IMR-90 (cell line): ENCODE results near the gene PRR12. TPM values are rescaled to one million over a fixed set of nuclear protein-coding genes. Genes with fewer than 3 reads are reported as not detected.

Experiments
- ATAC-seq: fragments of 200-7000 bp; cut with Tn5 transposase; 2 replicates; pipeline ENCODE4 v1.9.1; 2020; ENCODE audit warnings: low read depth, mild to moderate bottlenecking, moderate library complexity
- BruUV-seq: library from RNA; stranded (reverse); fragments of 400-500 nt; replicated peaks from 2 replicates; lab custom pipeline; 2021; lab: Mats Ljungman, UMichigan
- CTCF ChIA-PET: fragments of 300-600 bp; formaldehyde crosslinking; extraction: SDS; loops from one replicate; lab custom pipeline; 2021; ENCODE audit warnings: antibody characterized with exemption; lab: Yijun Ruan, JAX
- POLR2A ChIA-PET: fragments of 300-600 bp; sonication (Branson Sonifier 250); formaldehyde crosslinking; loops from one replicate; lab custom pipeline; 2022; ENCODE audit warnings: antibody characterized with exemption; ENCODE audit not compliant: unreplicated experiment; lab: Charles Lee
- DNase-seq: peaks from one replicate; pipeline ENCODE4 v3.0.0; 2013
- H2AFZ ChIP-seq: replicated peaks from 2 replicates; pipeline ENCODE3; 2013; ENCODE audit warnings: low read length, mild to moderate bottlenecking; ENCODE audit not compliant: poor library complexity
- H2AK5ac ChIP-seq: 2 replicates; pipeline ENCODE4 v1.6.1; 2013; ENCODE audit warnings: low read depth, low read length, inconsistent platforms
- H2AK9ac ChIP-seq: replicated peaks from 2 replicates; pipeline ENCODE3; 2013; ENCODE audit warnings: mild to moderate bottlenecking, low read depth, low read length, moderate library complexity; ENCODE audit not compliant: poor library complexity
- H2BK120ac ChIP-seq: 2 replicates; pipeline ENCODE4 v1.6.1; 2013; ENCODE audit warnings: low read depth, low read length, inconsistent platforms
- H2BK15ac ChIP-seq: 3 replicates; pipeline ENCODE4 v1.6.1; 2013; ENCODE audit warnings: low read depth, low read length, inconsistent platforms
- H2BK20ac ChIP-seq: 2 replicates; pipeline ENCODE4 v1.6.1; 2013; ENCODE audit warnings: low read depth, mild to moderate bottlenecking, inconsistent platforms, low read length, moderate library complexity
- H2BK5ac ChIP-seq: 2 replicates; pipeline ENCODE4 v1.6.1; 2013; ENCODE audit warnings: mild to moderate bottlenecking, low read depth, low read length, inconsistent platforms; ENCODE audit not compliant: poor library complexity, severe bottlenecking
- H3K14ac ChIP-seq: replicated peaks from 2 replicates; pipeline ENCODE4 v1.6.1; 2013; ENCODE audit warnings: low read depth, low read length, inconsistent platforms
- H3K18ac ChIP-seq: 2 replicates; pipeline ENCODE4 v1.6.1; 2013; ENCODE audit warnings: low read depth, low read length, control low read depth
- H3K23ac ChIP-seq: 2 replicates; pipeline ENCODE4 v1.6.1; 2013; ENCODE audit warnings: low read depth, low read length, inconsistent platforms
- H3K27ac ChIP-seq: 2 replicates; pipeline ENCODE4 v1.5.1; 2013; ENCODE audit warnings: mild to moderate bottlenecking, control low read depth, low read length; ENCODE audit not compliant: insufficient read depth
- H3K27me3 ChIP-seq: 2 replicates; pipeline ENCODE4 v1.6.1; 2013; ENCODE audit warnings: low read length; ENCODE audit not compliant: control insufficient read depth, insufficient read depth
- H3K36me3 ChIP-seq: 2 replicates; pipeline ENCODE4 v1.6.1; 2013; ENCODE audit warnings: low read length, mixed read lengths; ENCODE audit not compliant: control insufficient read depth, insufficient read depth
- H3K4ac ChIP-seq: 2 replicates; pipeline ENCODE4 v1.6.1; 2013; ENCODE audit warnings: low read depth, low read length, inconsistent platforms
- H3K4me1 ChIP-seq: 2 replicates; pipeline ENCODE4 v1.6.1; 2013; ENCODE audit warnings: low read length, mixed read lengths; ENCODE audit not compliant: control insufficient read depth, insufficient read depth
- H3K4me2 ChIP-seq: 2 replicates; pipeline ENCODE4 v1.6.1; 2013; ENCODE audit warnings: low read depth, mild to moderate bottlenecking, control low read depth, low read length, moderate library complexity
- H3K4me3 ChIP-seq: 2 replicates; pipeline ENCODE4 v1.5.1; 2013; ENCODE audit warnings: low read depth, mild to moderate bottlenecking, control low read depth, low read length, moderate library complexity; ENCODE audit not compliant: insufficient read depth
- H3K56ac ChIP-seq: 2 replicates; pipeline ENCODE4 v1.6.1; 2013; ENCODE audit warnings: low read length, inconsistent platforms; ENCODE audit not compliant: insufficient read depth; ENCODE audit errors: extremely low read depth
- H3K79me1 ChIP-seq, 2 experiments: 2 replicates each; pipeline ENCODE4 v1.6.1; 2013; ENCODE audit warnings: low read length in 2 of 2, inconsistent platforms in 1 of 2, low read depth in 1 of 2
- H3K9ac ChIP-seq: 2 replicates; pipeline ENCODE4 v1.6.1; 2013; ENCODE audit warnings: low read depth, low read length, control low read depth
- H3K9me1 ChIP-seq: 2 replicates; pipeline ENCODE4 v1.6.1; 2013; ENCODE audit warnings: low read length, inconsistent platforms; ENCODE audit not compliant: insufficient read depth
- H3K9me3 ChIP-seq: 2 replicates; pipeline ENCODE4 v1.6.1; 2013; ENCODE audit warnings: low read length; ENCODE audit not compliant: control insufficient read depth, insufficient read depth
- H4K20me1 ChIP-seq: 2 replicates; pipeline ENCODE4 v1.6.1; 2013; ENCODE audit warnings: low read length, inconsistent platforms; ENCODE audit not compliant: insufficient read depth
- H4K5ac ChIP-seq: 2 replicates; pipeline ENCODE4 v1.6.1; 2013; ENCODE audit warnings: mild to moderate bottlenecking, low read depth, low read length, control low read depth
- H4K8ac ChIP-seq, 2 experiments: 2 replicates each; pipeline ENCODE4 v1.6.1; 2013; ENCODE audit warnings: low read depth in 2 of 2, low read length in 2 of 2, control low read depth in 1 of 2, inconsistent platforms in 1 of 2
- H4K91ac ChIP-seq: 2 replicates; pipeline ENCODE4 v1.6.1; 2013; ENCODE audit warnings: low read depth, low read length, inconsistent platforms; ENCODE audit not compliant: insufficient read depth
- BHLHE40 ChIP-seq: fragments of 150-350 bp; IDR thresholded peaks from 2 replicates; pipeline ENCODE4 v1.6.1; 2016; ENCODE audit warnings: mild to moderate bottlenecking, low read depth, low read length
- CEBPB ChIP-seq: IDR thresholded peaks from 2 replicates; pipeline ENCODE4 v1.6.1; 2012; ENCODE audit warnings: low read depth, low read length, improper control_type of control experiment
- CHD1 ChIP-seq: IDR thresholded peaks from 2 replicates; pipeline ENCODE4 v1.6.1; 2012; ENCODE audit warnings: low read depth, low read length, improper control_type of control experiment
- CTCF ChIP-seq: conservative IDR thresholded peaks from 2 replicates; pipeline ENCODE4 v1.5.1; 2012; ENCODE audit warnings: mild to moderate bottlenecking, low read depth, low read length, improper control_type of control experiment
- FOS ChIP-seq: fragments of 150-350 bp; IDR thresholded peaks from 2 replicates; pipeline ENCODE4 v1.6.1; 2016; ENCODE audit warnings: low read depth, low read length
- MAFK ChIP-seq: IDR thresholded peaks from 2 replicates; pipeline ENCODE4 v1.6.1; 2012; ENCODE audit warnings: low read depth, low read length, improper control_type of control experiment
- MAZ ChIP-seq: IDR thresholded peaks from 2 replicates; pipeline ENCODE4 v1.6.1; 2012; ENCODE audit warnings: low read depth, mild to moderate bottlenecking, low read length, improper control_type of control experiment, moderate library complexity, borderline replicate concordance
- MXI1 ChIP-seq: IDR thresholded peaks from 2 replicates; pipeline ENCODE4 v1.6.1; 2012; ENCODE audit warnings: low read depth, mild to moderate bottlenecking, low read length, moderate library complexity, borderline replicate concordance
- NFE2L2 ChIP-seq: fragments of 150-350 bp; IDR thresholded peaks from 2 replicates; pipeline ENCODE4 v1.6.1; 2016; ENCODE audit warnings: low read depth, mild to moderate bottlenecking, low read length
- POLR2A ChIP-seq: IDR thresholded peaks from 2 replicates; pipeline ENCODE4 v1.6.1; 2012; ENCODE audit warnings: mild to moderate bottlenecking, low read depth, low read length
- RAD21 ChIP-seq: IDR thresholded peaks from 2 replicates; pipeline ENCODE4 v1.6.1; 2012; ENCODE audit warnings: low read length, improper control_type of control experiment
- RCOR1 ChIP-seq: IDR thresholded peaks from 2 replicates; pipeline ENCODE4 v1.6.1; 2012; ENCODE audit warnings: mild to moderate bottlenecking, low read length, improper control_type of control experiment; ENCODE audit not compliant: insufficient replicate concordance
- RFX5 ChIP-seq: IDR thresholded peaks from 2 replicates; pipeline ENCODE4 v1.8.0; 2012; ENCODE audit warnings: low read depth, mild to moderate bottlenecking, low read length, moderate library complexity
- SMC3 ChIP-seq: fragments of 150-350 bp; IDR thresholded peaks from 2 replicates; pipeline ENCODE4 v1.6.1; 2016; ENCODE audit warnings: low read depth, mild to moderate bottlenecking, antibody characterized with exemption, low read length, moderate library complexity
- USF2 ChIP-seq: fragments of 150-350 bp; IDR thresholded peaks from 2 replicates; pipeline ENCODE4 v1.6.1; 2017; ENCODE audit warnings: mild to moderate bottlenecking, antibody characterized with exemption, low read length, low read depth
- WGBS, 2 experiments: methylation state at CpG; one replicate each; pipeline versions ENCODE4 v1.1.5 to v1.1.7; 2013; ENCODE audit warnings: missing lambda C conversion rate in 2 of 2; ENCODE audit not compliant: insufficient read length in 1 of 2; ENCODE audit errors: extremely low coverage in 2 of 2; 5-methylcytosine and 5-hydroxymethylcytosine counted together
- dilution Hi-C: fragments of 300-500 bp; cut with HindIII; formaldehyde crosslinking; loops from one replicate; pipeline ENCODE4 v1.14.3; 2018; ENCODE audit warnings: low sequenced_read_pairs; ENCODE audit not compliant: unreplicated experiment
- in situ Hi-C: fragments of 300-500 bp; cut with MboI; formaldehyde crosslinking; loops from 3 replicates; pipeline ENCODE4 v1.14.3; 2019; ENCODE audit warnings: low sequenced_read_pairs, inconsistent platforms, mixed read lengths
- intact Hi-C: fragments of 100-400 bp; cut with micrococcal nuclease; formaldehyde crosslinking; loops from 2 replicates; pipeline ENCODE4 v1.10.0; 2022
- polyA plus RNA-seq, 3 experiments: library from polyadenylated mRNA; depleted of rRNA; stranded (reverse); fragments of >200 nt; gene quantifications; 2 replicates each; pipeline ENCODE4 v1.2.3, GENCODE V29; 2012; ENCODE audit warnings: low replicate concordance in 1 of 3
- total RNA-seq: library from RNA; depleted of rRNA; stranded (reverse); fragments of >200 nt; gene quantifications from 2 replicates; pipeline ENCODE4 v1.2.3, GENCODE V29; 2012
- TF ChIP-seq, protein P1 (sequence below): fragments of 150-350 bp; IDR thresholded peaks from 2 replicates; pipeline ENCODE4 v1.6.1; 2016; ENCODE audit warnings: low read depth, mild to moderate bottlenecking, low read length, moderate library complexity, borderline replicate concordance

PRR12 gene
- total and polyA plus RNA-seq, 2 of the 4 experiments (the other 2 are of a cell fraction): 0.36 to 4.1 TPM

DNA sequence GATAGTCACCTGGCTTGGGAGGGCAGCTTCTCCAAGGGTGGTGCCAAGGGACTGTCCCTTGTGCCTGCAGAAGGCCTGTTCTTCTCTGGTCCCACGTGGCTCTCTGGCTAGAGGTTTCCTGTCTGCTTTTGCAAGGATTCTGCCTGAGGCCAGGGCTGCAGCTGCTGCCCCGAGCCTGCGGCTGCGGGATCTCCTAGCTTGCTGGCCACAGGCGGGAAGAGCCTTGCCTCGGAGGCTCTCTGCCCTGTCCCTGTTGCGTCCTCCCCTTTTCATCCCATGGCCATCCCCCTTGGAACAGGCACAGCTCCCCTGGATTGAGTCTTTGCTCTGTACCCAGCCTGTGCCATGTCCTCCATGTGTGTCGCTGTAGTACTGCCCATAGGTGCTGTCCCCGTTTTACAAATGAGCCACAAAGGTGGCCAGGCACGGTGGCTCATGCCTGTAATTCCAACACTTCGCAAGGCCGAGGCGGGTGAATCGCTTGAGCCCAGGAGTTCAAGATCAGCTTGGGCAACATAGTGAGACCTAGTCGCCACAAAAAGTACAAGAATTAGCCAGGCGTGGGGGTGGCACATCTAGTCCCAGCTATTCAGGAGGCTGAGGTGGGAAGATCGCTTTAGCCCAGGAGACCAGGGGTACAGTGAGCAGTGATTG lies 65.6 kb downstream of the PRR12 start:
- Histone ChIP-seq H3K4ac (no peak overlapping the region), H3K27me3 (no peaks in the 10 kb centered on the region), H3K14ac (no peak overlapping the region), H3K56ac (no peak overlapping the region), H3K9me1 (no peaks in the 10 kb centered on the region), H3K79me1 (peaks cover 12 to 48% of the 10 kb centered on the region in 2 experiments; a peak in 2 of 4 replicates), H3K18ac (no peak overlapping the region), H2BK120ac (no peak overlapping the region), H3K4me1 (no peaks in the 10 kb centered on the region), H3K23ac (no peak overlapping the region), H4K8ac (no peak overlapping the region), H2AFZ (no peak overlapping the region), H2AK9ac (peak overlapping the region; percentile 45), H3K27ac (no peak overlapping the region), H3K36me3 (peaks cover 82% of the 10 kb centered on the region), H4K91ac (no peak overlapping the region), H3K9ac (no peak overlapping the region), H2BK5ac (no peak overlapping the region), H2BK20ac (no peak overlapping the region), H4K20me1 (peaks cover 33% of the 10 kb centered on the region), H3K9me3 (no peaks in the 10 kb centered on the region), H2BK15ac (no peak overlapping the region), H4K5ac (no peak overlapping the region), H3K4me2 (no peak overlapping the region), H3K4me3 (no peak overlapping the region), H2AK5ac (no peak overlapping the region)
- no TSS peak for BruUV-seq
- ChIA-PET CTCF (interaction anchor here (0.6 kb wide), 1 partner anchor 1566 kb away, joined by 3 read pairs; no protein-coding TSS in a partner anchor), POLR2A (no interaction called here)
- in situ Hi-C loops (no loop called here), dilution Hi-C loops (no loop called here), intact Hi-C loops (no loop called here)
- whole genome bisulfite sequencing, 2 experiments: 92% methylated on average over 12 of the region's 17 CpGs; no CpG with 5 or more reads in 1 of the 2 experiments
- TF ChIP-seq NFE2L2 (no peak), MXI1 (no peak), CTCF (no peak), FOS (no peak), CHD1 (no peak), RAD21 (no peak), MAFK (no peak), RFX5 (no peak), RCOR1 (no peak), BHLHE40 (no peak), POLR2A (no peak), USF2 (no peak), MAZ (no peak), SMC3 (no peak), CEBPB (no peak)
- TF ChIP-seq, protein P1, sequence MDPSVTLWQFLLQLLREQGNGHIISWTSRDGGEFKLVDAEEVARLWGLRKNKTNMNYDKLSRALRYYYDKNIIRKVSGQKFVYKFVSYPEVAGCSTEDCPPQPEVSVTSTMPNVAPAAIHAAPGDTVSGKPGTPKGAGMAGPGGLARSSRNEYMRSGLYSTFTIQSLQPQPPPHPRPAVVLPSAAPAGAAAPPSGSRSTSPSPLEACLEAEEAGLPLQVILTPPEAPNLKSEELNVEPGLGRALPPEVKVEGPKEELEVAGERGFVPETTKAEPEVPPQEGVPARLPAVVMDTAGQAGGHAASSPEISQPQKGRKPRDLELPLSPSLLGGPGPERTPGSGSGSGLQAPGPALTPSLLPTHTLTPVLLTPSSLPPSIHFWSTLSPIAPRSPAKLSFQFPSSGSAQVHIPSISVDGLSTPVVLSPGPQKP: no peak
- DNase-seq: no peak
- ATAC-seq: no peak
